Tibial artery (tissue), 4 donors: ENCODE results near the gene PDCD7.

Source experiments
- DNase-seq, 2 donors: peaks; one replicate each; pipeline ENCODE4 v3.0.0-alpha.2; 2019
- H3K27ac ChIP-seq, 2 donors: fragments of 200-600 bp; sonication (generic) in 1 of 2; 1 replicate in 1 of 2; 2 replicates in 1 of 2; pipeline ENCODE4 v1.5.1; 2018 to 2019; ENCODE audit warnings: mild to moderate bottlenecking in 1 of 2
- H3K27me3 ChIP-seq, 2 donors: fragments of 200-600 bp; sonication (generic) in 1 of 2; one replicate each; pipeline versions ENCODE4 v1.5.1 to v1.6.0; 2016 to 2019
- H3K36me3 ChIP-seq, 3 donors: fragments of 200-600 bp; sonication (generic) in 2 of 3; one replicate each; pipeline ENCODE4 v1.5.1; 2016 to 2019; ENCODE audit warnings: mild to moderate bottlenecking in 2 of 3
- H3K4me1 ChIP-seq, 4 donors: fragments of 200-600 bp; sonication (generic) in 2 of 4; 1 replicate in 3 of 4; 2 replicates in 1 of 4; pipeline ENCODE4 v1.5.1; 2016 to 2019
- H3K4me3 ChIP-seq, 2 donors: fragments of 200-600 bp; sonication (generic) in 1 of 2; 1 replicate in 1 of 2; 2 replicates in 1 of 2; pipeline ENCODE4 v1.5.1; 2018 to 2019; ENCODE audit warnings: mild to moderate bottlenecking in 2 of 2
- H3K9me3 ChIP-seq, 3 donors: fragments of 200-600 bp; sonication (generic) in 1 of 3; one replicate each; pipeline ENCODE4 v1.5.1; 2016 to 2019
- CTCF ChIP-seq, 2 experiments: fragments of 200-600 bp in 1 of 2; fragments of 450-650 bp in 1 of 2; IDR thresholded peaks; one replicate each; pipeline ENCODE4 v1.5.1; 2017 to 2019; ENCODE audit warnings: antibody characterized with exemption in 2 of 2, mild to moderate bottlenecking in 1 of 2, moderate library complexity in 1 of 2
- intact Hi-C: fragments of 100-400 bp; cut with DNase I; formaldehyde crosslinking; loops from one replicate; pipeline ENCODE4 v1.15.0; 2023; ENCODE audit warnings: low total_unique reads

PDCD7 gene

GRCh38 chr15:65072027-65072426, 61.6 kb downstream of the PDCD7 start:
- Histone ChIP-seq H3K27me3 (no peaks in the 10 kb centered on the region), H3K4me3 (no peak overlapping the region), H3K36me3 (no peaks in the 10 kb centered on the region), H3K9me3 (no peaks in the 10 kb centered on the region), H3K4me1 (peaks cover 0 to 68% (median 58%) of the 10 kb centered on the region in 4 donors), H3K27ac (peak overlapping the region; percentile 95 to 99)
- TF ChIP-seq CTCF (IDR thresholded peaks at IDR 0.05), result no peak
- no peak for DNase-seq
- intact Hi-C loops, result no loop called here

GRCh38 chr15:65071381-65071811, 62.2 kb downstream of the PDCD7 start:
- no peaks in the 10 kb centered on the region for H3K27me3 ChIP-seq
- TF ChIP-seq CTCF (IDR thresholded peaks at IDR 0.05), result no peak
- peaks cover 0 to 62% (median 52%) of the 10 kb centered on the region in 4 donors for H3K4me1 ChIP-seq
- no peak overlapping the region for H3K4me3 ChIP-seq
- no peaks in the 10 kb centered on the region for H3K9me3 ChIP-seq
- no peaks in the 10 kb centered on the region for H3K36me3 ChIP-seq
- peak overlapping the region; percentile 95 to 99 for H3K27ac ChIP-seq
- DNase-seq, result peak; percentile 78 to 95
- intact Hi-C loops, result no loop called here

GRCh38 chr15:65069779-65070546, 63.6 kb downstream of the PDCD7 start:
- Histone ChIP-seq H3K36me3 (peaks cover 5 to 7% (median 5%) of the 10 kb centered on the region in 3 donors), H3K4me3 (no peak overlapping the region), H3K27me3 (no peaks in the 10 kb centered on the region), H3K9me3 (no peaks in the 10 kb centered on the region), H3K27ac (peak overlapping the region; percentile 95 to 99), H3K4me1 (peaks cover 0 to 57% (median 49%) of the 10 kb centered on the region in 4 donors)
- no peak for TF ChIP-seq CTCF (IDR thresholded peaks at IDR 0.05)
- no peak for DNase-seq
- intact Hi-C loops, result no loop called here

- no peak for TF ChIP-seq CTCF (IDR thresholded peaks at IDR 0.05)
- Histone ChIP-seq H3K27me3 (no peaks in the 10 kb centered on the region), H3K27ac (peak overlapping the region; percentile 95 to 99), H3K36me3 (peaks cover 8 to 10% (median 9%) of the 10 kb centered on the region in 3 donors), H3K9me3 (no peaks in the 10 kb centered on the region), H3K4me3 (no peak overlapping the region), H3K4me1 (peaks cover 0 to 59% (median 53%) of the 10 kb centered on the region in 4 donors)
- intact Hi-C loops, result no loop called here
- no peak for DNase-seq
These were observed 64.4 kb downstream of the PDCD7 start for GRCh38 chr15:65069179-65069578.

- intact Hi-C loops, result no loop called here
- Histone ChIP-seq H3K27ac (peak overlapping the region; percentile 95 to 99), H3K36me3 (peaks cover 8 to 13% (median 10%) of the 10 kb centered on the region in 3 donors), H3K9me3 (no peaks in the 10 kb centered on the region), H3K4me1 (peaks cover 0 to 67% (median 61%) of the 10 kb centered on the region in 4 donors), H3K4me3 (peak overlapping the region; percentile 73 to 74), H3K27me3 (no peaks in the 10 kb centered on the region)
- no peak for TF ChIP-seq CTCF (IDR thresholded peaks at IDR 0.05)
- DNase-seq, result no peak
These were observed 65.2 kb downstream of the PDCD7 start for GRCh38 chr15:65068403-65068788.
